Activated naive CD8-positive, alpha-beta T cell (primary cell): ENCODE data around the gene ABL2.
"Not testable (repeated sequence)": the region's sequence is repeated elsewhere in the genome, so short reads cannot be mapped to it uniquely, and the experiment has no call there.

Experiments used
- H3K27ac Mint-ChIP-seq: one replicate; pipeline ENCODE4 v1.8.0; 2021; ENCODE audit warnings: mixed read lengths
- H3K27me3 Mint-ChIP-seq: one replicate; pipeline ENCODE4 v1.8.0; 2021; ENCODE audit warnings: mixed read lengths
- H3K36me3 Mint-ChIP-seq: one replicate; pipeline ENCODE4 v1.8.0; 2021; ENCODE audit warnings: mixed read lengths
- H3K4me1 Mint-ChIP-seq: one replicate; pipeline ENCODE4 v1.8.0; 2021; ENCODE audit warnings: low read depth, mixed read lengths
- H3K4me3 Mint-ChIP-seq: one replicate; pipeline ENCODE4 v1.8.0; 2021; ENCODE audit warnings: mild to moderate bottlenecking, mixed read lengths
- H3K9me3 Mint-ChIP-seq: one replicate; pipeline ENCODE4 v1.8.0; 2021; ENCODE audit warnings: low read depth, mixed read lengths

ABL2 gene

DNA sequence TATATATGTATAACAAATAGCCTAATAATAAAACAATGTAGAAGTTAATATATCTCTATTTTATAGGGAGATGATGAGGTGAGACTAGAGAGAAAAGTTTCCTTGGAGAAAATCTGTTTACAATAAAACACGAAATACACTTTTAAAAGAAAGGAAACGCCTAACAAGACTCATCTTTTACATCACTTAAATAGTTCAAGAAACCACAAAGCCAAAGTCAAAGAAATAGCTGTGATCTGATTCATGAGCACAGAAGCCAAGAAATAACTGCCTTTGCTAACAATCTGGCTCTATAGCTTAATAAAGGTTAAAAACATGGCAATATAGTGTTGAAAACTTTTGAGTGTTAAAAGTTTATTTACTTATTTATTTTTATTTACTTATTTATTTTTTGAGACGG, 86.2 kb downstream of the ABL2 start:
- no peaks in the 10 kb centered on the region for H3K27me3 Mint-ChIP-seq
- H3K9me3 Mint-ChIP-seq = no peaks in the 10 kb centered on the region
- H3K36me3 Mint-ChIP-seq = peaks cover 7% of the 10 kb centered on the region
- peaks cover 44% of the 10 kb centered on the region for H3K4me1 Mint-ChIP-seq
- H3K4me3 Mint-ChIP-seq = peak overlapping the region; percentile 68
- peak overlapping the region; percentile 88 for H3K27ac Mint-ChIP-seq

DNA sequence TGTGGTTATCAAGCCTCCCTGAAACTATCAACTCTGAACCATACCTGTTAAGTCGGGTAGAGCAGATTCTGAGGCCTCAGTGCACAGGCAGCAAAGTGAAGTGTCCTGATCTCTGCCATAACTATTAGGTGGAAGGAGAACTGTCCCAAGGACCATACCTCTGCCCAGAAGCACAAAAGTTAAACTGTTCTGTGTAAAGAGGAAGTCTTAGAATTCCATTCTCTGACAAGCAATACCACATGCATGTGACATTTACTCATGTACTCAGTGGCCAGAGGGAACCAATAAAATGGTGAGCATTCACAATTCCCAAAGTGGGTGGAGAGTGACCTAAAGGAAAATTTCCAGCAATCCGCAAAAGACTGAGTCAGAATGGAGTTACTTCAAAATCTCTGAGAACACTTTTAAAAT, 86.6 kb downstream of the ABL2 start:
- H3K36me3 Mint-ChIP-seq = peaks cover 7% of the 10 kb centered on the region
- peak overlapping the region; percentile 68 for H3K4me3 Mint-ChIP-seq
- peaks cover 44% of the 10 kb centered on the region for H3K4me1 Mint-ChIP-seq
- no peaks in the 10 kb centered on the region for H3K27me3 Mint-ChIP-seq
- peak overlapping the region; percentile 88 for H3K27ac Mint-ChIP-seq
- H3K9me3 Mint-ChIP-seq = no peaks in the 10 kb centered on the region

DNA sequence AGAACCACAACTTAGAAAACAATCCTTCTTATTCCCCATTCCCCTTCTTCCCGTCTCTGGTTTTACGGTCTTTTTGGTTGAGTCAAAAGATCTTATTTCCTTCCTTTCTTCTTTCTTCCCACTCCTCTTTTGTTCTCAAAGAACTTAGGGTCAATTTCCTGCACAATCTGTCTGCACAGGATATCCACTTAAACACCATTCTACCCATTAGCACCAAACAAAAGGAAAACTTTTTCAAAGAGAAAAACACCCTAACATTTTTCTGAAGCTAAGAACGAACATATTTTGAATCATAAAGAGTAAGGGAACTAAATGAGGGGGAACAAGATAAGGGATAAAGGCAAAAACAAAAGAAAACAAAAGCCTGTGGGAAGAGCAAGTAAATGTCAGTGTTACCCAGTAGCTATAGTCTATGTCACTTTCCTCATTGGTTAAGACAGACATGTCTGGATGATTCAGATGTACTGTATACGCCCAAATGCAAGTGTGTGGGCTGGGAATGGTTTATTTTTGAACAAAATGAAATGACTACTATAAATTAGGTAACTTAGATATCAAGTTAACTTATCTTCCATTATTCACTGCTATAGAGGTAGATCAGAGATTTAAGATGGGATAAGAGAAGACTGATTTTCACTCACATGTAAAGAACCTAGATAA, 87.8 kb downstream of the ABL2 start:
- Mint-ChIP-seq H3K27ac (peak overlapping the region; percentile 86), H3K27me3 (no peaks in the 10 kb centered on the region), H3K9me3 (no peaks in the 10 kb centered on the region), H3K4me1 (peaks cover 42% of the 10 kb centered on the region), H3K4me3 (peak overlapping the region; percentile 71), H3K36me3 (peaks cover 4% of the 10 kb centered on the region)

DNA sequence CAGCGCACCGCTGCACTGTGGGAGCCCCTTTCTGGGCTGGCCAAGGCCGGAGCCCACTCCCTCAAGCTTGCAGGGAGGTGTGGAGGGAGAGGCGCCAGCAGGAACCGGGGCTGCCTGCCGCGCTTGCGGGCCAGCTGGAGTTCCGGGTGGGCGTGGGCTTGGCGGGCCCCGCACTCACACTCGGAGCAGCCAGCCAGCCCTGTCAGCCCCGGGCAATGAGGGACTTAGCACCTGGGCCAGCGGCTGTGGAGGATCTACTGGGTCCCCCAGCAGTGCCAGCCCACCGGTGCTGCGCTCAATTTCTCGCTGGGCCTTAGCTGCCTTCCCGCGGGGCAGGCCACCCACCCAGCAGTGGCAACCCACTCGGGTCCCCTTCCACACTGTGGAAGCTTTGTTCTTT, 90.7 kb downstream of the ABL2 start:
- peaks cover 33% of the 10 kb centered on the region for H3K4me1 Mint-ChIP-seq
- H3K36me3 Mint-ChIP-seq, H3K4me3 Mint-ChIP-seq, H3K9me3 Mint-ChIP-seq, H3K27me3 Mint-ChIP-seq, H3K27ac Mint-ChIP-seq: not testable (repeated sequence)

DNA sequence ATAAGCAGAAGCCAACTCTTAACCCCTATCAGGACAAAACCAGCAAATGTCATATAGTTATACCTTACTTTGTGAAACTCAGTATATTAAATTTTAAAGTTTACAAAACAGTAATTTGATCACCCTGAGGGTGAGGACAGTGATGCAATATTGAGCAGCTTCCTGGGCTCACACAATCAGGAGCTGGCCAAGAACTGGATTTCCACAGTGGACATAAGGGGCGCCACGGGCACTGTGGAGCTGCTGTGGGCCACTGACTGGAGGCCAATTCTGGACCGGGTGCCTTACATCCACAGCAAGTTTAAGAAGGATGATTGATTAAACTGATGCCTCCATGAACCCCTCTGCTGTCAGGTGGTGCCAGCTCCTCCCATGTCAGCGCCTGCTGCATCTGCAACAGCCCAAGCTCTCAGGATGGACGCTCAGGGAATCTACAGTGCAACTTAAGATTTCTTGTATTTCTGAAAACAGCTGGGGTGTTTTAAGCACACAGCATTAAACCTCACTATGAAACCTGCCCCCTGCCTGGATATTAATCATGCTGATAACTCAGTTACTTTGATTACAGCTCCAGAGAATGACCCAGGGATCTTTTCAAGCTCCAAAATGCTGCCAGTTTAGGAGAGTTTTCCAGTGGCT, 91.7 kb downstream of the ABL2 start:
- Mint-ChIP-seq H3K27ac (no peak overlapping the region), H3K27me3 (no peaks in the 10 kb centered on the region), H3K9me3 (no peaks in the 10 kb centered on the region), H3K4me3 (no peak overlapping the region), H3K4me1 (peaks cover 26% of the 10 kb centered on the region), H3K36me3 (peaks cover 4% of the 10 kb centered on the region)

DNA sequence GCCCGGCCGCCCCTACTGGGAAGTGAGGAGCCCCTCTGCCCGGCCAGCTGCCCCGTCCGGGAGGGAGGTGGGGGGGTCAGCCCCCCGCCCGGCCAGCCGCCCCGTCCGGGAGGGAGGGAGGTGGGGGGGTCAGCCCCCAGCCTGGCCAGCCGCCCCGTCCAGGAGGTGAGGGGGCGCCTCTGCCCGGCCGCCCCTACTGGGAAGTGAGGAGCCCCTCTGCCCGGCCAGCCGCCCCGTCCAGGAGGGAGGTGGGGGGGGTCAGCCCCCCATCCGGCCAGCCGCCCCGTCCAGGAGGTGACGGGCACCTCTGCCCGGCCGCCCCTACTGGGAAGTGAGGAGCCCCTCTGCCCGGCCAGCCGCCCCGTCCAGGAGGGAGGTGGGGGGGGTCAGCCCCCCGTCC, 93.8 kb downstream of the ABL2 start:
- H3K27me3 Mint-ChIP-seq, H3K4me3 Mint-ChIP-seq, H3K27ac Mint-ChIP-seq, H3K36me3 Mint-ChIP-seq, H3K9me3 Mint-ChIP-seq: not testable (repeated sequence)
- peaks cover 14% of the 10 kb centered on the region for H3K4me1 Mint-ChIP-seq

DNA sequence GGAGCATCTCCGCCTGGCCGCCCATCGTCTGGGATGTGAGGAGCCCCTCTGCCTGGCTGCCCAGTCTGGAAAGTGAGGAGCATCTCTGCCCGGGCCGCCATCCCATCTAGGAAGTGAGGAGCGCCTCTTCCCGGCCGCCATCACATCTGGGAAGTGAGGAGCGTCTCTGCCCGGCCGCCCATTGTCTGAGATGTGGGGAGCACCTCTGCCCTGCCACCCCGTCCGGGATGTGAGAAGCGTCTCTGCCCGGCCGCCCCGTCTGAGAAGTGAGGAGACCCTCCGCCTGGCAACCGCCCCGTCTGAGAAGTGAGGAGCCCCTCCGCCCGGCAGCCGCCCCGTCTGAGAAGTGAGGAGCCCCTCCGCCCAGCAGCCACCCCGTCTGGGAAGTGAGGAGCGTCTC, 94.3 kb downstream of the ABL2 start:
- H3K36me3 Mint-ChIP-seq, H3K9me3 Mint-ChIP-seq, H3K4me3 Mint-ChIP-seq, H3K27ac Mint-ChIP-seq, H3K27me3 Mint-ChIP-seq: not testable (repeated sequence)
- peaks cover 15% of the 10 kb centered on the region for H3K4me1 Mint-ChIP-seq

DNA sequence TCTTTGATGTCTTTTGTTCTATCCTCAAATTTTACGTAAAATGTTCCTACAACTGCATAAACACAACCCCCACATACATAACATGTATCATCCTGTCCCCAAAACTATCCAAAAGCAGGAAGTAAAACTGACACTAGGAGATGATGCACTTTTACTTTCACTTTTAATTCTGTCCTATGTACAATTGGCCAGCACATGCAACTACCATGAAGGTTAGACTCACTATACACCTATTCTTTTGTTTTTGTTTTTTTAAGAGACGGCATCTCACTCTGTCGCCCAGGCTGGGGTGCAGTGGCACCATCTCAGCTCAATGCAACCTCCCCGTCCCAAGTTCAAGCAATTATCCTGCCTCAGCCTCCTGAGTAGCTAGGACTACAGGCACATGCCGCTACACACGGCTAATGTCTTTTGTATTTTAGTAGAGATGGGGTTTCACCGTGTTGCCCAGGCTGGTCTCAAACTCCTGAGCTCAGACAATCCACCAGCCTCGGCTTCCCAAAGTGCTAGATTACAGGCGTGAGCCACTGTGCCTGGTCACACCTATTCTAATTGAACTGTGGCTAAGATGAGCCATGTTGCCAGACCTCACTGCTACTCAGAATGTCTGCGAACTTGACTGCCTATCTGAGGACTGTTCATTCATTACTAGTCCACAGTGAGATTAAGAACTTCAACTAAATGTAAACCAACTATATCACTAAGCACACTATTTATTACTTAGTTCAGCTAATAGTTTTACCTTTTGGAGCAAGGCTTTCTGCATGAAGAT, 99.6 kb downstream of the ABL2 start:
- Mint-ChIP-seq H3K27ac (peak overlapping the region; percentile 97), H3K4me1 (peaks cover 34% of the 10 kb centered on the region), H3K27me3 (no peaks in the 10 kb centered on the region), H3K4me3 (peak overlapping the region; percentile 58), H3K36me3 (peaks cover 4% of the 10 kb centered on the region), H3K9me3 (no peaks in the 10 kb centered on the region)

DNA sequence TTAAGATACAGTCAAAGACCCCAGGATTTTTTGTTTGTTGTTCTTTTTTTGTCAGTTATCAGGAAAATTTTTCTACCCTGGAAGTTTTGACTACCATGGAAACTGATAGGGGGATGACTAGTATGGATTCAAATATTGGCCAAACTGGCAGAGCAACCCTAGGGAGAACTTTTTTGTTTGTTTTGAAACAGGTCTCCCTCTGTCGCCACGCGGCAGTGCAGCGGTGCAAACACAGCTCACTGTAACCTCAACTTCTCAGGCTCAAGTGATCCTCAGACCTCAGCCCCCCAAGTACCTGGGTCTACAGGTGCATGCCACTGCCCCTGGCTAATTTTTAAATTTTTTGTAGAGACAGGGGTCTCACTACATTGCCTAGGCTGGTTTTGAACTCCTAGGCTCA, 101.0 kb downstream of the ABL2 start:
- Mint-ChIP-seq H3K27ac (peak overlapping the region; percentile 97), H3K9me3 (no peaks in the 10 kb centered on the region), H3K4me3 (peak overlapping the region; percentile 35)

DNA sequence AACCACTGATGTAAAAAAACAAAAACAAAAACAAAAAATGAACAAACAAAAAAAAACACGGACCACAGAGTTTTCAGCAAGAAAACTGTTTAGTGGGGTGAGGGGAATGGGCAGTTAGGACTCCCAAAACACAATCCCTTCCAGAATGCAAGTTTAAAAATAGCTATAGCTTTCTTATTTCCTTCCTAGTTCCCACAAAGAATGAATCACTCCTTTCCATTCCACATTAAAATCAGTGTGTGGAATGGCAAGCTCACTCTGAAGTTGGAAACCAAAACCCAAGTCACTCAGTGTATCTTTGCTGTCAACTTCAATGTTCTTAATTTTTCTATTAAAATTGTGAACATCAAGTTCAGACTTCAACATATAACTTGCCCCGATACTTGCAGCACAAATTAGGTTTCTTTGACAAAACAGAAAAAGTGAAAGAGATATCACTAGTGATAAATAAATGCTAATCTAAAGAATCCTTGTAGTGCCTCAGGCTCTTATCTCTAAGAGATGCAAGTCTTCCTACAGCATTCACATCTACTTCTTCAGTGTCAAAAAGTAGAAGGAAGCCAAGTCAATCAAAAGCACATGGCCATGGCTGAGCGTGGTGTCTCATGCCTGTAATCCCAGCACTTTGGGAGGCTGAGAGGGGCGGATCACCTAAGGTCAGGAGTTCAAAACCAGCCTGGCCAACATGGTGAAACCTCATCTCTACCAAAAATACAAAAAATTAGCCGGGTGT, 102.1 kb downstream of the ABL2 start:
- peak overlapping the region; percentile 28 for H3K27ac Mint-ChIP-seq

More for the DNA sequence above, 101.0 kb downstream of the ABL2 start:
- Mint-ChIP-seq H3K36me3 (peaks cover 5% of the 10 kb centered on the region), H3K4me1 (peaks cover 34% of the 10 kb centered on the region), H3K27me3 (no peaks in the 10 kb centered on the region)

DNA sequence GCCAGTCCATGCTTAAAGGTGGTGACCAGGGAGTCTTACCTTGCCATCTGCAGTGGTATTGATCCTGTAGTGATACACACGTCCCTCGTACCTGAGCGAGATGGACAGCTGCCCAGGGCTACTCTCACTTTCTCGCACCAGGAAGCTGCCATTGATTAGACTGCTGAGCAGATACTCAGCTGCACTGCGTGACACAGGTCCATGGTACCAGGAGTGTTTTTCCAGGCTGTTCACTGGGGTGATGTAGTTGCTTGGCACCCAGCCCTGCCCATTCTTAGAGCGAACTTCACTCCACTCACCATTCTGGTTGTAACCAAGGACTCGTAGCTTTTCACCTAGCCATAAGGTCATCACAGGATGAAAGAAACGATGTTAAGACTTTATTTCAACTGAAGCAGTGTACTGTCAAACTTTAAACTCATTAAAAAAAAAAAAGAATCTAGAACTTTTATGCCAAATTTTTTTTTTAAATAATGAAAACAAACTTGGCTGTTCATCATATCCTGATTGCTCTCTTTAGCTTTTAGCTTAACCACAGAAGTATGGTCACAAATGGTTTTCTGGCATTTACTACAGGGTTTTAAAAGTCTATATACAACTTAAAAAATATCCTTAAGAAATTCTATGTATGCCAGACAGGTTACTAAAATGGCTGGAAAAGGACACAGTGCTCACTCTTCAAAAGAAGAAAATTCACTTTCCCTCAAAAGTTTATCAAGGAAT, 103.0 kb downstream of the ABL2 start:
- Mint-ChIP-seq H3K4me3 (no peak overlapping the region), H3K4me1 (peaks cover 34% of the 10 kb centered on the region), H3K9me3 (no peaks in the 10 kb centered on the region), H3K27ac (peak overlapping the region; percentile 28), H3K36me3 (peaks cover 5% of the 10 kb centered on the region), H3K27me3 (no peaks in the 10 kb centered on the region)

More for the DNA sequence above, 102.1 kb downstream of the ABL2 start:
- Mint-ChIP-seq H3K36me3 (peaks cover 5% of the 10 kb centered on the region), H3K4me1 (peaks cover 34% of the 10 kb centered on the region), H3K27me3 (no peaks in the 10 kb centered on the region), H3K9me3 (no peaks in the 10 kb centered on the region), H3K4me3 (no peak overlapping the region)

DNA sequence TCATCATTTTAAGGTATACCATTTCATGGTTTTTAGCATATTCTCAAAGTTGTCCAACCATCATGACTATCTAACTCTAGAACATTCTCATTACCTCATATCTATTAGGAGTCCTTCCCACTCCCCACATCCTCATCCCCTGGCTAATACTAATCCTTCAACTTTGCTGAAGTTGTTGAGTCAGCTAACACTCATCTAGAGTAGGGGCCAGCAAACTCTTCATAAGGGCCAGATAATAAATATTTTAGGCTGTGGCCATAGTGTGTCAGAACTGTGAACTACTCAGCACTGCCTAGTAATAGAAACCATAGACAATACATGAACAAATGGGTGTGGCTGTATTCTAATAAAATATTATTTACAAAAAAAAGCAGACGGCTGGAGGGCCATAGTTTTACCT, 104.6 kb downstream of the ABL2 start:
- H3K4me1 Mint-ChIP-seq = peaks cover 21% of the 10 kb centered on the region
- H3K4me3 Mint-ChIP-seq = no peak overlapping the region
- H3K36me3 Mint-ChIP-seq = peaks cover 2% of the 10 kb centered on the region
- no peaks in the 10 kb centered on the region for H3K9me3 Mint-ChIP-seq
- no peak overlapping the region for H3K27ac Mint-ChIP-seq
- H3K27me3 Mint-ChIP-seq = no peaks in the 10 kb centered on the region

DNA sequence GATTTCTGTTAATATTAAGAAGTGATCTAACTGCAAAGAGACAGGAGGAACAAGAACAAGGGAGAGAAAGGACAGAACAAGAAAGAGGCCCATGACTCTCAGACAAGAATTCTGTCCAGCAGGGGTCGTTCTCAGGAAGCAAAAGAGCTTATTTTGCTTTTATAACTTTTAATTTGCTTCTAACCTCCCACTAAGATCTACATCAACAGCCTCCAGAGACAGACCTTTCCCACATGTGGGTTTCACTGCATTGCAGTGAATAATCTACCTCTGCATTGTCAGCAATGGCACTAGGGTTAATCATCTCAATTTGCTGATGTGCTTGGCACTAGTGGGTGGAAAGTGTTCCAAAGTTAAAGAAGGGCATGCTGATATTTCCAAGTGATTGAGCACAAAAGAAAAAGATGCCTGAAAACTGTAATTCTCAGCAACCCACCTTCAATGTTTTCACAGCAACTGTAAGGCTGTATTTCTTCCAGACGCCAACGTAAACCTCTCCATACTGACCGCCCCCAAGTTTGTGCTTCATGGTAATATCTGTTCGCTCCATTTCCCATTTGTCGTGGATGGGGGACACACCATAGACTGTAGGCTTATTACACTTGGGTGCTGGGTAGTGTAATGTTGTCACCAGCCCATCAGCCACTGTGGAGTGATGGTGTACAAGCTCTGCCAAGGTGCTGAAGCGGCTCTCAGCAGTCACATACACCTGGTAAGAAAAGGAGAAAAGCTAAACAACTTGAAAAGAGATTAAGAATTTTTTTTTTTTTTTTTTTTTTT, 108.1 kb downstream of the ABL2 start:
- Mint-ChIP-seq H3K27me3 (no peaks in the 10 kb centered on the region), H3K27ac (no peak overlapping the region), H3K36me3 (peaks cover 13% of the 10 kb centered on the region), H3K9me3 (no peaks in the 10 kb centered on the region), H3K4me3 (no peak overlapping the region), H3K4me1 (no peaks in the 10 kb centered on the region)

DNA sequence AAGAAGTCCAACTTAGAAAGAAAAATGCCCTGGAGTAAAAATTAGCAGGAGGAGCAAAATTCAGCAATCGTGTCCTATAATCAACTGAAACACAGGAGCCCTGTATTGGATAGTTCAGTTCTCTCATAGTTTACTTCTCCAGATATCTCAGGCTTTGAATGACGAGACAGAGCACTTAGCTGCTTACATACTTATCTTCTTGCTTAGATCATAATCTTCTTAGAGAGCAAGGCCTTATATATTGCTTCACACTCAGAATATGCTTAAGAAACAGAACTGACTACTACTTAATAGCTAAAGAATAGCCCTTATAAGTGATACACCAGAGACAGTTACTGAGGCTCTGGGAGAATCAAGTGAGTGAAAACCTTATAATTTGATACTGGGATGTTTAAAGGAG, 108.7 kb downstream of the ABL2 start:
- no peaks in the 10 kb centered on the region for H3K9me3 Mint-ChIP-seq
- no peak overlapping the region for H3K27ac Mint-ChIP-seq
- H3K4me1 Mint-ChIP-seq = no peaks in the 10 kb centered on the region
- H3K36me3 Mint-ChIP-seq = peaks cover 13% of the 10 kb centered on the region
- no peaks in the 10 kb centered on the region for H3K27me3 Mint-ChIP-seq
- no peak overlapping the region for H3K4me3 Mint-ChIP-seq
